GM21367 (cell line): ENCODE data around the gene TRRAP.
A peak's percentile ranks its signal among the peaks of the same experiment; 100 is the strongest.

Source experiments
- ATAC-seq: cut with Tn5 transposase; IDR thresholded peaks from one replicate; pipeline ENCODE4 v1.9.1; 2021; ENCODE audit not compliant: unreplicated experiment

Gene TRRAP

GRCh38 chr7:98899816-98900215 lies 21.5 kb downstream of the TRRAP start:
- ATAC-seq, result no peak

- ATAC-seq, result no peak
Observed at GRCh38 chr7:98900815-98901214, 22.5 kb downstream of the TRRAP start.

- no peak for ATAC-seq
Observed at GRCh38 chr7:98902523-98902922, 24.2 kb downstream of the TRRAP start.

GRCh38 chr7:98903246-98903645 lies 24.9 kb downstream of the TRRAP start:
- no peak for ATAC-seq

- ATAC-seq, result no peak
Observed at GRCh38 chr7:98907570-98907969, 29.2 kb downstream of the TRRAP start.

- ATAC-seq, result no peak
Observed at GRCh38 chr7:98908585-98908984, 30.3 kb downstream of the TRRAP start.

GRCh38 chr7:98909487-98909886 lies 31.2 kb downstream of the TRRAP start:
- no peak for ATAC-seq

GRCh38 chr7:98910427-98910826 lies 32.1 kb downstream of the TRRAP start:
- ATAC-seq, result no peak

GRCh38 chr7:98911916-98912315 lies 33.6 kb downstream of the TRRAP start:
- ATAC-seq, result no peak

- ATAC-seq, result no peak
Observed at GRCh38 chr7:98913026-98913425, 34.7 kb downstream of the TRRAP start.

GRCh38 chr7:98913612-98914011 lies 35.3 kb downstream of the TRRAP start:
- ATAC-seq, result no peak

- ATAC-seq, result no peak
Observed at GRCh38 chr7:98917331-98917730, 39.0 kb downstream of the TRRAP start.

GRCh38 chr7:98921608-98922372 lies 43.5 kb downstream of the TRRAP start:
- no peak for ATAC-seq

- no peak for ATAC-seq
Observed at GRCh38 chr7:98922392-98923187, 44.3 kb downstream of the TRRAP start.

GRCh38 chr7:98923512-98923911 lies 45.2 kb downstream of the TRRAP start:
- no peak for ATAC-seq

- no peak for ATAC-seq
Observed at GRCh38 chr7:98927125-98927524, 48.8 kb downstream of the TRRAP start.

GRCh38 chr7:98930464-98930863 lies 52.1 kb downstream of the TRRAP start:
- ATAC-seq, result no peak

- ATAC-seq, result peak; percentile 67
Observed at GRCh38 chr7:98930921-98931320, 52.6 kb downstream of the TRRAP start.

GRCh38 chr7:98933321-98933720 lies 55.0 kb downstream of the TRRAP start:
- ATAC-seq, result no peak

GRCh38 chr7:98934267-98934666 lies 55.9 kb downstream of the TRRAP start:
- ATAC-seq, result no peak

GRCh38 chr7:98935811-98936210 lies 57.5 kb downstream of the TRRAP start:
- ATAC-seq, result no peak

- ATAC-seq, result no peak
Observed at GRCh38 chr7:98943336-98943735, 65.0 kb downstream of the TRRAP start.
